HCT116 (cell line): ENCODE data around the gene PHACTR1. TPM values are rescaled to one million over a fixed set of nuclear protein-coding genes. Genes with fewer than 3 reads are reported as not detected.

Experiments used
- ATAC-seq: fragments of 200-7000 bp; cut with Tn5 transposase; 2 replicates; pipeline ENCODE4 v1.9.1; 2020; ENCODE audit warnings: mild to moderate bottlenecking, moderate library complexity
- BruUV-seq: library from RNA; stranded (reverse); fragments of 400-500 nt; replicated peaks from 2 replicates; lab custom pipeline; 2021; lab: Mats Ljungman, UMichigan
- CTCF ChIA-PET: fragments of 300-600 bp; sonication (Branson Sonifier 250); formaldehyde crosslinking; loops from one replicate; lab custom pipeline; 2021; ENCODE audit warnings: antibody characterized with exemption; lab: Charles Lee
- POLR2A ChIA-PET: fragments of 300-600, 350-600 bp; sonication (Branson Sonifier 250); formaldehyde crosslinking; loops from one replicate; lab custom pipeline; 2021; ENCODE audit warnings: antibody characterized with exemption; lab: Charles Lee
- RAD21 ChIA-PET, 2 experiments: fragments of 300-600 bp; sonication (Branson Sonifier 250); formaldehyde crosslinking; loops; one replicate each; lab custom pipeline; 2023; ENCODE audit warnings: low total read pairs in 2 of 2; ENCODE audit not compliant: uncharacterized antibody in 2 of 2, unreplicated experiment in 2 of 2, low non-redundant PET in 1 of 2; lab: Charles Lee
- DNase-seq: peaks from one replicate; pipeline ENCODE4 v3.0.0-alpha.2; 2010; ENCODE audit warnings: low read depth, low spot score
- H2AFZ ChIP-seq: fragments of 200-600 bp; shearing (Covaris generic), sonication (generic); 2 replicates; pipeline ENCODE4 v1.6.1; 2017; ENCODE audit warnings: low read depth, mixed run types, mixed read lengths, antibody characterized with exemption, low read length; ENCODE audit not compliant: poor library complexity, severe bottlenecking
- H3K27ac ChIP-seq: 2 replicates; pipeline ENCODE4 v1.5.1; 2012; ENCODE audit warnings: low read depth, low read length
- H3K27me3 ChIP-seq: fragments of 200-600 bp; sonication (generic); 2 replicates; pipeline ENCODE4 v1.6.1; 2016; ENCODE audit warnings: mixed run types, low read length, mixed read lengths; ENCODE audit not compliant: insufficient read depth
- H3K36me3 ChIP-seq, 2 experiments: fragments of 200-500 bp in 1 of 2; fragments of 200-600 bp in 1 of 2; sonication (Bioruptor generic) in 1 of 2; sonication (generic) in 1 of 2; 2 replicates each; pipeline versions ENCODE4 v1.5.1 to v1.6.1; 2014 to 2016; ENCODE audit warnings: low read length in 2 of 2, inconsistent platforms in 1 of 2, mixed read lengths in 1 of 2, mixed run types in 1 of 2; ENCODE audit not compliant: insufficient read depth in 2 of 2, control insufficient read depth in 1 of 2
- H3K4me1 ChIP-seq, 2 experiments: fragments of 200-600 bp in 1 of 2; sonication (generic) in 1 of 2; 2 replicates each; pipeline versions ENCODE4 v1.5.1 to v1.6.1; 2012 to 2017; ENCODE audit warnings: low read length in 2 of 2, inconsistent platforms in 1 of 2, mild to moderate bottlenecking in 1 of 2, mixed read lengths in 1 of 2, mixed run types in 1 of 2, moderate library complexity in 1 of 2; ENCODE audit not compliant: insufficient read depth in 2 of 2, control insufficient read depth in 1 of 2
- H3K4me2 ChIP-seq: fragments of 200-600 bp; sonication (generic); 2 replicates; pipeline ENCODE4 v1.6.1; 2017; ENCODE audit warnings: mixed run types, low read length, mixed read lengths
- H3K4me3 ChIP-seq, 2 experiments: fragments of 200-600 bp in 1 of 2; sonication (generic) in 1 of 2; replicated peaks in 1 of 2; 2 replicates each; pipeline ENCODE4 v1.5.1; 2011 to 2016; ENCODE audit warnings: low read length in 2 of 2, control low read depth in 1 of 2, low read depth in 1 of 2, mild to moderate bottlenecking in 1 of 2, mixed read lengths in 1 of 2, mixed run types in 1 of 2
- H3K79me2 ChIP-seq: fragments of 200-600 bp; sonication (generic); 2 replicates; pipeline ENCODE4 v1.6.1; 2017; ENCODE audit warnings: mild to moderate bottlenecking, mixed run types, low read length, moderate library complexity, mixed read lengths; ENCODE audit not compliant: insufficient read depth
- H3K9ac ChIP-seq: fragments of 200-600 bp; sonication (generic); 2 replicates; pipeline ENCODE4 v1.6.1; 2016; ENCODE audit warnings: low read length, mixed read lengths
- H3K9me2 ChIP-seq: fragments of 200-600 bp; sonication (generic), shearing (Covaris generic); 2 replicates; pipeline ENCODE4 v1.6.1; 2017; ENCODE audit warnings: mixed run types, mild to moderate bottlenecking, moderate library complexity; ENCODE audit not compliant: insufficient read depth
- H3K9me3 ChIP-seq, 2 experiments: fragments of 200-500 bp in 1 of 2; fragments of 200-600 bp in 1 of 2; sonication (Bioruptor generic) in 1 of 2; sonication (generic) in 1 of 2; 2 replicates each; pipeline ENCODE4 v1.6.1; 2014 to 2017; ENCODE audit warnings: low read length in 2 of 2, mixed read lengths in 2 of 2, inconsistent platforms in 1 of 2, low read depth in 1 of 2, mild to moderate bottlenecking in 1 of 2, mixed run types in 1 of 2, moderate library complexity in 1 of 2; ENCODE audit not compliant: control insufficient read depth in 1 of 2, insufficient read depth in 1 of 2
- H4K20me1 ChIP-seq: fragments of 200-600 bp; sonication (generic), shearing (Covaris generic); 2 replicates; pipeline ENCODE4 v1.6.1; 2017; ENCODE audit warnings: mixed run types, mild to moderate bottlenecking, moderate library complexity; ENCODE audit not compliant: insufficient read depth
- ATF3 ChIP-seq: IDR thresholded peaks from 2 replicates; pipeline ENCODE4 v1.6.1; 2012
- CBX3 ChIP-seq: IDR thresholded peaks from 2 replicates; pipeline ENCODE4 v1.6.1; 2012; ENCODE audit warnings: low read depth
- CEBPB ChIP-seq: IDR thresholded peaks from 2 replicates; pipeline ENCODE4 v1.6.1; 2012; ENCODE audit warnings: low read depth
- EGR1 ChIP-seq: IDR thresholded peaks from 2 replicates; pipeline ENCODE4 v1.6.1; 2012; ENCODE audit warnings: low read depth
- EZH2 ChIP-seq: fragments of 200-600 bp; sonication (generic); IDR thresholded peaks from 2 replicates; pipeline ENCODE4 v1.6.1; 2017; ENCODE audit warnings: antibody characterized with exemption, mixed run types
- EZH2phosphoT487 ChIP-seq: fragments of 200-600 bp; IDR thresholded peaks from 2 replicates; pipeline ENCODE4 v1.6.1; 2018; ENCODE audit warnings: antibody characterized with exemption, borderline replicate concordance
- FOSL1 ChIP-seq: IDR thresholded peaks from 2 replicates; pipeline ENCODE4 v1.6.1; 2012; ENCODE audit warnings: low read depth
- JUND ChIP-seq: IDR thresholded peaks from 2 replicates; pipeline ENCODE4 v1.6.1; 2012
- MAX ChIP-seq: IDR thresholded peaks from 2 replicates; pipeline ENCODE4 v1.6.1; 2012
- POLR2A ChIP-seq: IDR thresholded peaks from 2 replicates; pipeline ENCODE4 v1.7.0; 2011; ENCODE audit warnings: borderline replicate concordance; ENCODE audit not compliant: insufficient read depth, insufficient read length; ENCODE audit errors: extremely low read depth
- POLR2AphosphoS5 ChIP-seq: IDR thresholded peaks from 2 replicates; pipeline ENCODE4 v1.6.1; 2011; ENCODE audit warnings: mild to moderate bottlenecking, low read depth, low read length, moderate library complexity
- REST ChIP-seq: IDR thresholded peaks from 2 replicates; pipeline ENCODE4 v1.6.1; 2012; ENCODE audit warnings: low read depth
- SIN3A ChIP-seq: IDR thresholded peaks from 2 replicates; pipeline ENCODE4 v1.6.1; 2012; ENCODE audit warnings: low read depth
- TCF7L2 ChIP-seq: IDR thresholded peaks from 2 replicates; pipeline ENCODE4 v1.7.0; 2011; ENCODE audit warnings: borderline replicate concordance, inconsistent platforms; ENCODE audit not compliant: insufficient read depth, insufficient read length; ENCODE audit errors: extremely low read depth
- ZBTB33 ChIP-seq: IDR thresholded peaks from 2 replicates; pipeline ENCODE4 v1.6.1; 2011; ENCODE audit warnings: mild to moderate bottlenecking, low read length, moderate library complexity; ENCODE audit not compliant: insufficient replicate concordance; ENCODE audit errors: extremely low read depth
- ZFX ChIP-seq: fragments of 450-650 bp; IDR thresholded peaks from 2 replicates; pipeline ENCODE4 v1.6.1; 2017
- ZNF274 ChIP-seq: fragments of 200-500 bp; sonication (Bioruptor generic); IDR thresholded peaks from 2 replicates; pipeline ENCODE4 v1.6.1; 2014; ENCODE audit warnings: mild to moderate bottlenecking, low read depth, low read length, inconsistent platforms
- intact Hi-C: fragments of 100-400 bp; cut with micrococcal nuclease; formaldehyde crosslinking; loops from 2 replicates; pipeline ENCODE4 v1.10.0; 2022
- total RNA-seq: library from RNA; stranded (reverse); gene quantifications from one replicate; pipeline ENCODE4 v1.2.1, GENCODE V29; 2021; ENCODE audit not compliant: unreplicated experiment

The PHACTR1 gene
- total RNA-seq, 1 experiment from 2014 or later = 0.17 TPM

- no peaks in the 10 kb centered on the region for H4K20me1 ChIP-seq
- ATAC-seq (no peak), DNase-seq (no peak)
- POLR2A ChIA-PET = no interaction called here
- no peak for TF ChIP-seq TCF7L2
- no peak for TF ChIP-seq EZH2
- TF ChIP-seq ATF3 = no peak
- H3K9me3 ChIP-seq = no peaks in the 10 kb centered on the region; a peak in 2 of 4 replicates
- H3K4me1 ChIP-seq = no peaks in the 10 kb centered on the region
- RAD21 ChIA-PET = no interaction called here
- no peaks in the 10 kb centered on the region for H3K36me3 ChIP-seq
- intact Hi-C loops = no loop called here
- no peaks in the 10 kb centered on the region for H3K79me2 ChIP-seq
- no peak overlapping the region for H3K9ac ChIP-seq
- no peak overlapping the region for H3K4me2 ChIP-seq
- no peak overlapping the region for H3K4me3 ChIP-seq
- no peak overlapping the region for H3K27ac ChIP-seq
- no peaks in the 10 kb centered on the region for H3K9me2 ChIP-seq
- peaks cover 27% of the 10 kb centered on the region; the same call in 1 of the 2 replicates for H3K27me3 ChIP-seq
- CTCF ChIA-PET = interaction anchor here (1.0 kb wide), 1 partner anchor 204 kb away, joined by 3 read pairs; no protein-coding TSS in a partner anchor
- H2AFZ ChIP-seq = no peak overlapping the region
- no TSS peak for BruUV-seq
Observed at GRCh38 chr6:12842114-12842513, 125.5 kb downstream of the PHACTR1 start.

GRCh38 chr6:12842658-12843057 is 126.1 kb downstream of the PHACTR1 start:
- no TSS peak for BruUV-seq
- DNase-seq (no peak), ATAC-seq (no peak)
- Histone ChIP-seq H4K20me1 (no peaks in the 10 kb centered on the region), H3K4me1 (no peaks in the 10 kb centered on the region), H3K36me3 (no peaks in the 10 kb centered on the region), H3K4me3 (no peak overlapping the region), H3K79me2 (no peaks in the 10 kb centered on the region), H3K4me2 (no peak overlapping the region), H3K9me3 (no peaks in the 10 kb centered on the region; a peak in 1 of 4 replicates), H3K27me3 (peaks cover 27% of the 10 kb centered on the region; the same call in 1 of the 2 replicates), H2AFZ (no peak overlapping the region), H3K27ac (no peak overlapping the region), H3K9me2 (no peaks in the 10 kb centered on the region), H3K9ac (no peak overlapping the region)
- intact Hi-C loops = no loop called here
- CTCF ChIA-PET = no interaction called here
- RAD21 ChIA-PET = no interaction called here
- POLR2A ChIA-PET = no interaction called here
- no peak for TF ChIP-seq ZNF274
- no peak for TF ChIP-seq CEBPB
- no peak for TF ChIP-seq ZBTB33
- TF ChIP-seq ZFX = no peak
- TF ChIP-seq MAX = no peak
- no peak for TF ChIP-seq FOSL1
- no peak for TF ChIP-seq EGR1
- TF ChIP-seq POLR2A = no peak
- no peak for TF ChIP-seq REST
- TF ChIP-seq EZH2 = no peak
- TF ChIP-seq POLR2AphosphoS5 = no peak
- no peak for TF ChIP-seq CBX3
- TF ChIP-seq SIN3A = no peak
- TF ChIP-seq EZH2phosphoT487 = no peak
- TF ChIP-seq TCF7L2 = no peak
- TF ChIP-seq JUND = no peak
